ENCODE results near the gene CITED2.

- TF ChIP-seq CTCF (IDR thresholded peaks at IDR 0.05) (no peak), POLR2A (IDR thresholded peaks at IDR 0.05) (no peak), POLR2AphosphoS5 (IDR thresholded peaks at IDR 0.05) (no peak)
Measured at GRCh38 chr6:139344186-139344963, 30.1 kb downstream of the CITED2 start.
